ENCODE results near the gene FOXD1. TPM values are rescaled to one million over a fixed set of nuclear protein-coding genes. Genes with fewer than 3 reads are reported as not detected.

The FOXD1 gene
- total and polyA plus RNA-seq, 11 donors: 0.06 to 0.18 TPM; not detected in 9

DNA sequence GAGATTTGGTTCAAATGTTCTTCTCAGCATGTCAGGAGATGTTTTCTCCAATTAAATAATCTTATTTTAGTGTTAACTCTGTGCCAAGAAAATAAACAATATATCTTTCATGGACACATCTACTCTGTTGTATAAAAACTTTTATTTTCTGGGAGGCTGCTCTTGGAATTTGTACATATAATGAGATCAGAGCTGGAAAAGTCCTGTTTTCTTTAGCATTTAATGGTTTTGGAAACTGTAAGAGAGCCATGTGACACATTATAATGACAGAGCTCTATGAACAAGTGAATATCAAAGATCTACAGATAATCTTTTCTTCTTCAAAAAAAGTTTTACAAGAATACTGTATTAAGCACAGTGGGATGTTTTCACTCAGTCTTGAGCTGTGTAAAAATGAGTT, 48.8 kb downstream of the FOXD1 start:
- ATAC-seq: no peak
- peaks cover 0 to 48% (median 7%) of the 10 kb centered on the region in 9 donors for H3K27me3 ChIP-seq
- H3K9me3 ChIP-seq: no peaks in the 10 kb centered on the region
- H3K4me3 ChIP-seq: no peak overlapping the region
- TF ChIP-seq POLR2A (IDR thresholded peaks at IDR 0.05): no peak
- TF ChIP-seq, protein P1, sequence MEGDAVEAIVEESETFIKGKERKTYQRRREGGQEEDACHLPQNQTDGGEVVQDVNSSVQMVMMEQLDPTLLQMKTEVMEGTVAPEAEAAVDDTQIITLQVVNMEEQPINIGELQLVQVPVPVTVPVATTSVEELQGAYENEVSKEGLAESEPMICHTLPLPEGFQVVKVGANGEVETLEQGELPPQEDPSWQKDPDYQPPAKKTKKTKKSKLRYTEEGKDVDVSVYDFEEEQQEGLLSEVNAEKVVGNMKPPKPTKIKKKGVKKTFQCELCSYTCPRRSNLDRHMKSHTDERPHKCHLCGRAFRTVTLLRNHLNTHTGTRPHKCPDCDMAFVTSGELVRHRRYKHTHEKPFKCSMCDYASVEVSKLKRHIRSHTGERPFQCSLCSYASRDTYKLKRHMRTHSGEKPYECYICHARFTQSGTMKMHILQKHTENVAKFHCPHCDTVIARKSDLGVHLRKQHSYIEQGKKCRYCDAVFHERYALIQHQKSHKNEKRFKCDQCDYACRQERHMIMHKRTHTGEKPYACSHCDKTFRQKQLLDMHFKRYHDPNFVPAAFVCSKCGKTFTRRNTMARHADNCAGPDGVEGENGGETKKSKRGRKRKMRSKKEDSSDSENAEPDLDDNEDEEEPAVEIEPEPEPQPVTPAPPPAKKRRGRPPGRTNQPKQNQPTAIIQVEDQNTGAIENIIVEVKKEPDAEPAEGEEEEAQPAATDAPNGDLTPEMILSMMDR (IDR thresholded peaks at IDR 0.05): no peak
- intact Hi-C loops (cut with DNase I): no loop called here
- H3K36me3 ChIP-seq: no peaks in the 10 kb centered on the region
- H3K4me1 ChIP-seq: no peaks in the 10 kb centered on the region
- no peak for DNase-seq
- no peak overlapping the region for H3K27ac ChIP-seq

Other genes starting within 250 kb of the FOXD1 start
- gene BTF3, start 49.7 kb upstream of the FOXD1 start, total RNA-seq: 100 to 1,000 TPM; 336 to 441 (median 407) TPM
- gene BTF3, start 49.7 kb upstream of the FOXD1 start, polyA plus RNA-seq: 100 to 1,000 TPM; 375 to 824 TPM
- gene ANKRA2, start 116.9 kb upstream of the FOXD1 start, total RNA-seq: 10 to 100 TPM; 10.3 to 14.9 (median 11.4) TPM
- gene ANKRA2, start 116.9 kb upstream of the FOXD1 start, polyA plus RNA-seq: 1 to 10 TPM; 6.2 to 8.6 TPM
- gene UTP15, start 117.0 kb upstream of the FOXD1 start, total RNA-seq: 10 to 100 TPM in 5 of 9 donors, 1 to 10 TPM in 4; 6.7 to 12.5 (median 10.2) TPM
- gene UTP15, start 117.0 kb upstream of the FOXD1 start, polyA plus RNA-seq: 1 to 10 TPM; 2.3 to 7.7 TPM
- 1 to 10 TPM in 7 of 9 donors, under 1 TPM in 2; 0.86 to 7.7 (median 2.2) TPM for gene ARHGEF28, start 177.4 kb upstream of the FOXD1 start, total RNA-seq
- 1 to 10 TPM in 1 of 2 donors, under 1 TPM in 1; 0.51 to 1.5 TPM for gene ARHGEF28, start 177.4 kb upstream of the FOXD1 start, polyA plus RNA-seq

All from heart left ventricle (tissue), 16 donors.